NOMO-1 (cell line): ENCODE measurements around the gene TJP1.

Experiments
- DNase-seq, 2 experiments: peaks; one replicate each; lab custom pipeline; 2025; ENCODE audit not compliant: unreplicated experiment in 2 of 2; lab: John Stamatoyannopoulos, UW

TJP1 gene

DNA sequence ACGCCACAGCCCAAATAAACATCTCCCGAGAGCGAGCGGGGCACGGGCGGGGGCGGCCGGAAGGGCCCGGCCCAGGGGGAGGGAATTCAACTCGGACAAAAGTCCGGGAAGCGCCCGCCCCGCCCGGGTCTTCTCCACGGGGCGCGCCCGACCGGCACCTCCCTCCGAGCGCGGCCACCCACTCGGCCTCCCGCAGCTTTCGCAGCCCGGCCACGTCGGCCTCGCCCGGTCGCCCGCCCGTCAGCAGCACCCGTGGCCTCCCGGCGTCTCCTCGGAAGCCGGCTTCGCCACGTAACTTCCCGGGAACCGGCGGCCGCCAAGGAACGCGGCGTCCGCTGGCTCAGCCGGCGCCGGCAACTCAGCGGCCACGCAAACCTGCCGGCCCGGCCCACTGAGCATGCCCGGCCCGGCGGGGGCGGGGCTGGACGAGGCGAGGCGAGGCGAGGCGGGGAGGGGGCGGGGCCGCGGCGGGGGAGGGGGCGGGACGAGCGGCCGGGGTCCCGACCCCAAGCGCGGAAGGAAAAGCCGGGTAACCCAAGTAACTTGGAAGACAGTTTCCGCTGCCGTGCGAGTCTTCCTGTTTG lies at the start of gene TJP1:
Gene TJP1, minus strand, starts transcription at position 369 of the 584 bp plus-strand sequence. CDS start 440 bp downstream, outside the sequence.
- no peak for DNase-seq

DNA sequence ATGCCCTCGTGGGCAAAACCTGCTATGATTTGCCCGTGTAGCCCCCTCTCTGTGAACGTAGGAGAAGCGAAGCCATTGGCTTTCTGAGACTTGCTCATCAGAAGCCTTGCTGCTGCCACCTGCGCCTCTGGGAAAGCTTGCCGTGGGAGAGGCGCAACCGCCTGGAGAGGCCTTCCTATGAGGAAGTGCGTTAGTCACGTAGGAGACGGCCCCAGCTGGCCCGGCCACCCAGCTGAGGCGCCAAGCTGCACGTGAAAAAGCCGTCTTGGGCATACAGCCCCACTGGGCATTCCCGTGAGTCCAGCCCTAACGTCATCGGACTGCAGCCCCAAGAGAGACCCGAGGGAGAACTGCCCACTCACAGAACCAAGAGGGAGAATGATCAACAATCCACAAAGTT lies 49.1 kb upstream of the TJP1 start:
- no peak for DNase-seq

DNA sequence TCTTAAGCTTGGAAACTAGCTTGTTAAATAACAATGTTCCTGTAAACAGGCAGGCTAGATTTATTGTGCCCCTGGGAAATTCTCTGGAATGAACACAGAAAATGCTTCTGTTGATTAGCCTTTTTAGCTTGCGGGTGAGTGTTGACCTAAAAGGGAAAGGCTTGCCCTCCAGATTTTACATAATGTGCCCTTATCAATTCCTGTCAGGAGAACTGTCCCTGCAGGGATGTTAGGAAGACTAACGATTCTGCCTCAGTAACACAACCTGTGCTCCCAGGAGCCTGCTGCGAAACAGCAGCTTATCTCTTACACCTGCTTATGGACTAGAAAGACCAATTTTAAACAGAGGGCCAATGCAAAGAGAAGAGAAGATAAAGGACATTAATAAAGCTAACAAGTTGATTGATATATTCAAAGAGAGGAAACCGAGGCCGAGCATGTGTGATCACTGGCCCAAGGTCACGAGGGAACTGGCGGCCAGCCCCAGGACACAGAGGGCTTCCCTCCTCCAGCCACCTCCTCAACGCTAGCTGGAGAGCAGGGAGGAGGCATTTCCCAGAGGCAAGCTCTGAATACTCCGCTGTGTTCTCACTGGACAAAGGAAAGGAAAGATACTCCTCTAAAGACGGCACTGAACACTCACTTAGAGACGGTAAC lies 48.4 kb upstream of the TJP1 start:
- DNase-seq: no peak

DNA sequence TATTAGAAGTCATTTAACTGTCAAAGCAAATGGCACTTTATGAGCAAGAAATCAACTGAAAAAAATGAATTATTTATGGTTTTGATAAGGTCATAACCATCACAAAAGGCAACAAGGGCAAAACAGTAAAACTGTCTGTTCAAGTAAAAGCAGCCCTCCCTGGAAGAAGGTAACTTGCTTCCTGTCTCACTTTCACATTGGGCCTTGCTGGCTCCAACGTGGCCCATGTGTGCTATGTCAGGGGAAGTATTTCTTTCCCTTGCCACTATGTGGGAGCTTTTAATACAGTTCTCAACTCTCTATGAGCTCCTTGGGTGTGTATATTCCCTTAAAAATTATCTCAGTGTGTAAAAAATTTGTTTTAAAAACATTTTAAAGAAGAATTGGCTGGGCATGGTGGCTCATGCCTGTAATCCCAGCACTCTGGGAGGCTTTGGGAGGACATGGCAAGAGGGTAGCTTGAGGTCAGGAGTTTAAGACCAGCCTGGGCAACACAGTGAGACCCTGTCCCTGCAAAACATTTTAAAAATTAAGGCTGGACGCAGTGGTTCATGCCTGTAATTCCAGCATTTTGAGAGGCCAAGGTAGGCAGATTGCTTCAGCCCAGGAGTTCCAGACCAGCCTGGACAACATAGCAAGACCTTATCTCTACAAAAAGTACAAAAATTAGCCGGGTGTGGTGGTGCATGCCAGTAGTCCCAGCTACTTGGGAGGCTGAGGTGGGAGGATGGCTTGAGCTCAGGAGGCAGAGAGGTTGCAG lies 45.2 kb upstream of the TJP1 start:
- no peak for DNase-seq

DNA sequence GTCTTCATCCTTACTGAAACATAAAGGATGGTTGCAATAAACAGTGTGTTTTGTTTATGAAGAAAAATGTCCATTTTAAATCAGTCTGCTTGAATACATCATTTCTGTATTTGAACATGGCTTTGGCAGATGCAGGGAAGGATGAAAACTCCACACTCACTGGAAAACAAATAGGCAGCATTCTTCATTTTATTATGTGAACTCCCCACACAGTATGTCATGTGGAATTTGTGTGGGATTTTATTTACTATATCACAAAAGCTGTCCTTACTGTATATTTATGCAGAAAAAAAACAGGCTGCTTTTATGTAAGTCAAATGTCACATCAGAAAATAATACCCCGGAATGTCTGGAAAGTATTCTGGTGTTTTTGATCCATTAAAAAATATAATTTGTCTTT lies 44.1 kb upstream of the TJP1 start:
- DNase-seq: no peak

DNA sequence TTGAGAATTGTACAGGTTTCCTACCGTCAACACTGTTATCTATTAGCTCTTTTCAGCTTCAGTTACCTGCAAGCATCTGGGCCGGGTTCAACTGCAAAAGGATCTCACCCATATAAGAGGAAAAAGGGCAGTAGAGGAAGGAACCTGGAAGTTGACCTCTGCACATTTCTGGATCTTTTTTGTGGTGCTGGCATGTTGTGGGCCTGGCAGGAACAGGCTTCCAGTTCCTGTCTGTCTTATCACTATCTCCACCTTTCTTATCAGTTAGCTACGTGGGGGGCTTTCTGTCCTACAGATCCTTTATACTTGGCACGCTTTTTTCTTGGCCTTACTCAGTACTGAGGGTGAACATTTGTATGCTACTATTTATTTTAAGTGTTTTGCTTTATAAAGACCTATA lies 42.2 kb upstream of the TJP1 start:
- DNase-seq: no peak

DNA sequence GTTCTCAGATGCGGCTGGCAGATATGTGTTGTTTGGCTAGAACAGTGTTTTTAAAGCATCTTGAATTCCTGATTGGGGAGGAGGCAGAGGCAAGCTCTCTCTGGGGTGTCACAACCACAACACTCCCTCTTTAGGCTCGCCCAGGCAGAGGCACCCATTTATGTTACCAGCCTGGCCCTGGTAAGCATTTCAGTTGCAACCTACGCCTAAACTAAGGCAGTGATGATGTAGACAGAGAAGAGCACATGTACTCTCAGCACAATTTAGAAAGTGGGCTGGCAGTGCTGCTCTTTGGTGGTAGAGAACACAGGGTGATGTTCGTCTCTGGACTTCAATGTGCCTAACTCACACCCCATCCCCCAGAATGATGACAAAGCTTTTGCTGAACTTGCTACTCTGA lies 41.2 kb upstream of the TJP1 start:
- DNase-seq: no peak

DNA sequence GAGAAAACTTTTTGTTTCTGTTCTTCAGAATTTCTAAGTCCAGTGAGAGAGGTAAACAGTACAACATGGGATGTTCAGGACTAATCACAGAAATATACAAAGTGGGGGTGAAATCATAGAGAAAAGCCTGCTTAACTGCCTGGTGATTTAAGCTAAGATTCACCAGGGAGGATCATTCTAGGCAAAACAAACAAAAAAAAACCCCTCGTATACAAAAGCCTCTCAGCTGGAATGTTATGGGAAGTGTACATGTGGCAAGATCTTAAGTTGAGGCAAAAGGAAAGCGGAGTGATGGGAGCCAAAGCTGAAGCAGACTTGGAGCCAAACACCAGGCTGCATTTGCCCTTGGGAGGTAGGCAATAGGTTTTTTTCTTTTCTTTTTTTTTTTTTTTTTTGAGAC lies 40.0 kb upstream of the TJP1 start:
- no peak for DNase-seq

DNA sequence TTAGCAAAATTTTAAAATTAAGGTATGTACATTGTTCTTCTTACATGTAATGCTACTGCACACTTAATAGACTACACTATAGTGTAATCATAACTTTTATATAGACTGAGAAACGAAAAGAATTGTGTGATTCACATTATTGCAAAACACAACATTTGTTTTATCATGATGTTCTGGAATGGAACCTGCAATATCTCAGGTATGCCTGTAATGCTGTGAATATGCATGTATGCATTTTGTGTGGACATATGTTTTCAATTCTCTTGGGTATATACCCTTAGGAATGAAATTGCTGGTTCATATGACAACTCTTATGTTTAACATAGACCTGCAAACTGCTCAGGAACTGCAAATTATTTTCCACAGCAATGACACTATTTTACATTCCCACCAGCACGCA lies 38.6 kb upstream of the TJP1 start:
- DNase-seq: no peak

DNA sequence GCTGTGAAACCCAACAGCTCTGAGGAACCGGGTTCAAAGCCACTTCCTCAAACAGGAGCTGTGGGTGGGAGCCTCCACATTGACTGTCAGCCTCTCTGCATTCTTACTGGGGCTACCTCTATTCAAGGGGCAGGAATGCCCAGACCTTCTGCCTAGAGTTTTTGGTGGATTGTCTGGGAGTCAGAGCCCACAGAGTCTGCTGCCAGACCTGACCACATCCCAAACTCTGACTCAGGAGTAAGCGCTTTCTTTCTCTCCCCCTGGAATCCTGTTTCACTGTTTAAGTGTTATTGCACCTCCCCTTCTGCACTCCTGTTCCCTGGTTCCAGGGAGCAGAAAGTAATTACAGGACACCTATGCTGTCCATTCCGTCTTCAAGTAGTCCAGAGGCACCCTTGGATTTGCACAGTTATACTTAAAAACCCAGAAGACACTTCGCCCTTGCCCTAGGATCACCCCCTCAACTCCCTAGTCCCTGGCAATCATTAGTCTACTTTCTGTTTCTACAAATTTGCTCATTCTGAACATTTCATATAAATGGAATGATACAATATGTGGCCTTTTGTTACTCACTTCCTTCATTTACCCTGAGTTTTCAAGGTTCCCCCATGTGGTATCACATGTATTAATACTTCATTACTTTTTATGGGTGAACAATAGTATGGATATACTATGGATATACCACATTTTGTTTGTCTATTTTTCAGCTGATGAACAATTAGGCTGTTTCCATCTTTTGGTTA lies 37.9 kb upstream of the TJP1 start:
- DNase-seq: no peak

DNA sequence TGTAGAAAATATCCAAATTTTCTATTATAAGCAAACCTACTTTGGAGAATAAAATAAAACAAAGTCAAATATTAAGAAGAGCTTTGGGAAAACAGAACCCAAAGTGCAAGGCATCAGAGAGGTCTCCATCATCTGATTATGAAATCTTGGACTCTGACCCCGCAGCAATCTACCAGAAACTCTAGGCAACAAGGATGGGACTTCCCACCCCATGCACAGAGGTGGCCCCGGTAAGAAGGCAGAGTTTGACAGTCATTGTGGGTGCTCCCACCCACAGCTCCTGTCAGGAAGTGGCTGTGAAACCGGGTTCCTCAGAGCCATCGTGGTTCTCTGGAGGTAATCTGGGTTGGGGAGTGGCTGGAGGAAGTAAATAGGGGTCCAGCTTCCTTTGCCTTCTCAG lies 37.0 kb upstream of the TJP1 start:
- no peak for DNase-seq

DNA sequence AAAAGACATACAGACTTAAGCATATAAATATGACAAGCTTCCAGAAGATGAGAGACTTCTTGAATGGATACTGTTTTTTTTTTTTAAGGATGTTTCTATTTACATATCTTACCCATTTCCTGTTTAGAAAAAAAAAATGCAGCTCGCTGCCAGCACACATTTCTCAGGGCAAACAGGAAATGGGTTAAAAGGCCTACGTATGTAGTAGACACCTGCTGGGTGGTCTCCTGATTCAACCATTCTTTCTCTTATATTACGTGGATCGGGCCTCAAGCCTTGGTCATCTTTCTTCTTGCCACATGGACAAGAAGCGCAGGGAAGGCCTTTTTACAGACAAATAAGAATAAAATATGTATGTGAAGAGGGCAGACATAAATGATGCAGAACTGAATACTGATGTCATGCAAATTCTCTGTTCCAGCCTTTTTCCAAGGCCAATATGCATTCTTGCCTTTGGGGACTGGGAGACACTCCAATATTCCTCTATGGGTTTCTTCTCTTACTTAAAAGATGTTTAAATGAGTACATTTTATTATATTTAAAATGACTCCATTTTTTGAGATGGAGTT lies 35.0 kb upstream of the TJP1 start:
- DNase-seq: no peak

DNA sequence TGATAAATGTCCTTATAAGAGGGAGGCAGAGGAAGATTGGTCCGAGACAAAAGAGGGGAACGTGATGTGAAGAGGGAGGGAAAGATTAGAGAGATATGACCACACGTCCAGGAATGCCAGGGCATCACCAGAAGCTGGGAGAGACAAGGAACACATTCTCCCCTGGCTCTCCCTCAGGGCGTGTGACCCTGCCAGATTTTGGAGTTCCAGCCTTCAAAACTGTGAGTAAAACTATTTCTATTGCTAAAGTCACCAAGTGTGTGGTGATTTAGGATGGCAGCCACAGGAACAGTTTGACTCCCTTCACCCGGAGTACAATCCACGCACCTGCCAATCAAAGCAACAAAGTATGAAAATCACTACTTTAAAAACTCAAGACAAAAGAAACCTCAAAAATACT lies 32.1 kb upstream of the TJP1 start:
- DNase-seq: no peak

DNA sequence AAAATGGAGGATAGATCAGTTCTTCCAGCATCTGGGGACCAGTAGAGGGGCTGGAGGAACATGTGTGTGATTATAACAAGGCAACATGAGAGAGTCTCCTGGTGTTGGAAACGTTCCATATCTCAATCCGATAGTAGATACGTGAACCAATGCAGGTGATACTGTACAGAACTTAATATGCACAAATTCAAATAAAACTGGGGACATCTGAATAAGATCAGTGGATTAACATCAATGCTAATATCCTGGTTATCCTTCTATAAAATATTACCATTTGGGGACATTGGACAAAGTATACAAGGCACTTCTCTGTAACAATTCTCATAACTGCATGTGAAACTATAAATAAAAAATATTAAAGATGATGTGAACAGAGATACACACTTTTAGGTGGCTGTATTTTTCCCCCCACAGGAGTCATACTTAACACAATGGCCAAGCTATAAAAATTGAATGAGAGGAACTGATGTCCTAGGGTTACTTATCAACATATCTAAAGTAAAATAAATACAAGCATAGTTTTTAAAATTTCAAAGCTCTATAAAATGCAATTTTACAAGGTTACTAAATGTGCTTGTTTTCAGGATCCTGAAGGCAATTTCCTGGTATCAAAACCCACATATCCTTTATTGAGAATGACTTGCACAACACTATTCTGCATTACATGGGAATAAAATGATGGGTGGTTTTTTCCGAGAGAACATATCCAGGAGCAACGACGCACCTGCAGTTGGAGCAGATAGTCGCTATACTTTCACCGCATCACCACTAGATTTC lies 31.1 kb upstream of the TJP1 start:
- no peak for DNase-seq

DNA sequence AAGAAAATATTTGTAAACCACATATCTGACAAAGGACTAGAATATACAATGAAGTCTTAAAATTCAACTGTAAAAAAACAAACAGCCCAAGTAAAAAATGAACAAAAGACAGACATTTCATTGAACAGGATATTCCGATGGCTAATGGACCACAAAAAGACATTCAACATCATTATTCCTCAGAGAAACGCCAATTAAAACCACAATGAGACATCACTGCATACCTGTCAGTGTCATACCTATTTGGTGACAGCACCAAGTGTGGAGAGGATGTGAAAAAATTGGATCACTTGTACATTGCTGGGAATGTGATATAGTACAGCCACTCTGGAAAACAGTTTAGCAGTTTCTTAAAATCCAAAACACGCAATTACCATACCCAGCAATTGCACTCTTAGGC lies 29.9 kb upstream of the TJP1 start:
- DNase-seq: no peak

DNA sequence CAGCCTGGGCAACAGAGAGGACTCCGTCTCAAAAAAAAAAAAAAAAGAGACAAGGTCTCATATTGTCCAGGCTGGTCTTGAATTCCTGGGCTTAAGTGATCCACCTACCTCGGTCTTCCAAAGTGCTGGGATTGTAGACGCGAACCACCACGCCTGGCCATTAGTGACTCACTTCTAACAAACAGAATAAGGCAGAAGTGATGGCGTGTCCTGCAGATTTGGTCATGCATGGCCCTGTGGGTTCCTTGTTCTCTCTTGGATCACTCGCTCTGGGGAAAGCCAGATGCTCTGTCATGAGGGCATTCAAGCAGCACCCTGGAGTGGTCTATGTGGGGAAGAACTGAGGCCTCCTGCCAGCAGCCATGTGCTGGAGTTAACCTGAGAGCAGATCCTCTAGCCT lies 27.4 kb upstream of the TJP1 start:
- no peak for DNase-seq

DNA sequence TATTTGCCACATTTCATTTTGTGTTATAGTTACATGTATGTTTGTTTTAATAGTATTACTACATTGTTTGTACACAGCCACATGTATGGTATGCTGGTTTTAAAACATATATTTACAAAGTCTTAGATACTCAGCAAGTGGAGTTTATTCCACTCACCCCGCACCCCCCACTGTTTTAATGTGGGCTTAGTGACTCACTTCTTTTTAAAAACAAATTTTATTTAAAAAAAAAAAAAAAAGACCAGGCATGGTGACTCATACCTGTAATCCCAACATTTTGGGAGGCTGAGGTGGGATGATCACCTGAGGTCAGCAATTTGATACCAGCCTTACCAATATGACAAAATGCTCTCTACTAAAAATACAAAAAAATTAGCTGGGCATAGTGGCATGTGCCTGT lies 26.9 kb upstream of the TJP1 start:
- no peak for DNase-seq

DNA sequence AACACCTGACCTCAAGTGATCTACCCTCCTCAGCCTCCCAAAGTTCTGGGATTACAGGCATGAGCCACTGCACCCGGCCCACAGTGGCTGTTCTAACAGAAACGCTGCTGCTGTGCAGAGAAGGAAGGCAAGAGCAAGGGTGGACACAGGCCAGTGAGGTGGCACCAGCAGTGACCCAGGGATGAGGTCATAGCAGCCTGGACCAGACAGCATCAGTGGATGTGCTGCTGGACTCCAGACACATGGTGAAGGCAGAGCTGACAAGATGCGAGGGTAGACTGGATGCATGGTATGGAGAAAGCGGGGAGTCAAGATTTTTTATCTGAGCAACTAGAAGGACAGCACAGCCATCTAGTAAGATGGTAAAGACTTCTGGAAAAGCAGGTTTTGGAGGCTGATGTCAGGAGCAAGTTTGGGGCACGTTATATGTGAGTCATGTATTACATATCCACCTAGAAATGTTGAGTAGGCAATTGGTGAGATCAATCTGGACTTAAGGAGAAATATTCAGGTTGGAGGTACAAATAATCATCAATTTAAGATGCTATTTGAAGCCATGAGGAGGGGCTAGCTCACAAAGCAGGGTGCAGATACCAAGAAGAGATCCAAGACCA lies 22.1 kb upstream of the TJP1 start:
- no peak for DNase-seq

DNA sequence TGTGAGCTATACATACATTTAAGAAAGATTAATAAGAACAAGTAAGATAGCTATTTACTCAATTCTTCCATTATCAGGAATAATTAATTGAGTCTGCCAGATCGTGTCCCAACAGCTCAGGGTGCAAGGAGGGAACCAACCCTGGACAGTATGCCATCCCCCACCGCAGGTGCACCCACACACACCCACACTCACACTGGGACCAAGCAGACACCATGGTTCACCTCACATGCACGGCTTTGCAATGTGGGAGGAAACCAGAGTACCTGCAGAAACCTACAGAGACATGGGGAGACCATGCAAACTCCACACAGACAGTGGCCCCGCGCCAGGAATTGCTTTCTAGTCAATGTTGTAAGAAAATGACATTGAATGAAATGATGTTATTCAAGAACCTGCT lies 20.0 kb upstream of the TJP1 start:
- no peak for DNase-seq

DNA sequence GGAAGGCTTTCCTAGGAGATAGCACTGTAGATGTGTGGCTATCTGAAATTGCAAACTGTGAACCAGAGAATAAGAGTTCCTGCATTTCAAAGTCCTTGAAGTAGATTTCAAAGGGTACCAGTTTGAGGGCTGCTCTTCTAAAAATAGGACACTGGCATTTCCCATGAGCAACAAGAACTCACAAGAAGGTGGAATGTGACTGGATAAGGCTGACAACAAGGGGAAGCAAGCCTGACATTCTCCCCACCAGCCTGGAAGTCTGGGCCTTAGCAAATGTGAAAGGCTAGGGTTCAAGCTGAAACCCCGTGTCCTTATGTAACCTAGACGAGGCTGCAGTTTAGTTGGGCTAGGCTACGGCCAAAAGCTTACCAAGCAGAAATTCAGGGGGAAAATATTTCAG lies 18.7 kb upstream of the TJP1 start:
- no peak for DNase-seq
